Keratinocyte (primary cell): ENCODE results near the gene UBE4B.

Source experiments
- EZH2 ChIP-seq: IDR thresholded peaks from one replicate; pipeline ENCODE4 v1.6.1; 2012; ENCODE audit warnings: inconsistent platforms, mild to moderate bottlenecking, low read length, moderate library complexity
- TF ChIP-seq, protein P1 (sequence below), 3 experiments: IDR thresholded peaks in 1 of 3; conservative IDR thresholded peaks in 1 of 3; optimal IDR thresholded peaks in 1 of 3; 2 replicates in 2 of 3; 3 replicates in 1 of 3; pipeline versions ENCODE3 to v1.5.1; 2011; ENCODE audit warnings: low read length in 3 of 3, mild to moderate bottlenecking in 3 of 3, moderate library complexity in 2 of 3, control low read depth in 1 of 3, inconsistent platforms in 1 of 3; ENCODE audit not compliant: insufficient read depth in 2 of 3; ENCODE audit errors: extremely low read depth in 1 of 3

DNA sequence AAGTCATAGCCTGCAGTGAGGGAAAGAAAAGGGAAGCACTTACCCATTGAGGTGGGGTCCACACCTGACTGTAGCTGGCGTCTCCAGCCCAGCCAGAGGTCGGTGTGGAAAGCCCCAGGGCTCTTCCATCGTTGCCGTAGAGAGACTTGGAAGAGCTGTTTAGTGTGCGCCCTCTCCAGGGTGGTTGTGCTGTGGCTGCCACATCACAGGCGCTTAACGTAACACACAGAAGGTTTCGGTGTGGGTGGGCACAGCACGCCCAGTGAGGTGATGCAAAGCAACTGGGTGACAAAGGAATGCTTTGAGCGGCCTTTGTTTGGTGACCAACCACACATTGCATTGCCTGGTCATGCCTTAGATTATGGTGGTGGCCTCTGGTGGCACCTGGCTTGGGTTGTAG lies 140.8 kb downstream of the UBE4B start:
- TF ChIP-seq, protein P1, sequence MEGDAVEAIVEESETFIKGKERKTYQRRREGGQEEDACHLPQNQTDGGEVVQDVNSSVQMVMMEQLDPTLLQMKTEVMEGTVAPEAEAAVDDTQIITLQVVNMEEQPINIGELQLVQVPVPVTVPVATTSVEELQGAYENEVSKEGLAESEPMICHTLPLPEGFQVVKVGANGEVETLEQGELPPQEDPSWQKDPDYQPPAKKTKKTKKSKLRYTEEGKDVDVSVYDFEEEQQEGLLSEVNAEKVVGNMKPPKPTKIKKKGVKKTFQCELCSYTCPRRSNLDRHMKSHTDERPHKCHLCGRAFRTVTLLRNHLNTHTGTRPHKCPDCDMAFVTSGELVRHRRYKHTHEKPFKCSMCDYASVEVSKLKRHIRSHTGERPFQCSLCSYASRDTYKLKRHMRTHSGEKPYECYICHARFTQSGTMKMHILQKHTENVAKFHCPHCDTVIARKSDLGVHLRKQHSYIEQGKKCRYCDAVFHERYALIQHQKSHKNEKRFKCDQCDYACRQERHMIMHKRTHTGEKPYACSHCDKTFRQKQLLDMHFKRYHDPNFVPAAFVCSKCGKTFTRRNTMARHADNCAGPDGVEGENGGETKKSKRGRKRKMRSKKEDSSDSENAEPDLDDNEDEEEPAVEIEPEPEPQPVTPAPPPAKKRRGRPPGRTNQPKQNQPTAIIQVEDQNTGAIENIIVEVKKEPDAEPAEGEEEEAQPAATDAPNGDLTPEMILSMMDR (optimal IDR thresholded peaks at IDR 0.05 in 1 of 3, IDR thresholded peaks at IDR 0.05 in 1 of 3, conservative IDR thresholded peaks at IDR 0.05 in 1 of 3; ENCODE audit: extremely low read depth in 1 of 3, insufficient read depth in 2 of 3, low read length in 3 of 3), result no peak
- TF ChIP-seq EZH2, result no peak
